Panc1 (cell line): ENCODE results near the gene C18orf32. TPM values are rescaled to one million over a fixed set of nuclear protein-coding genes. Genes with fewer than 3 reads are reported as not detected.
"Not testable (repeated sequence)": the region's sequence is repeated elsewhere in the genome, so short reads cannot be mapped to it uniquely, and the experiment has no call there.

Experiments used
- ATAC-seq: fragments of 200-7000 bp; cut with Tn5 transposase; 2 replicates; pipeline ENCODE4 v1.9.1; 2020; ENCODE audit warnings: mild to moderate bottlenecking, moderate library complexity
- BruUV-seq: library from RNA; stranded (reverse); fragments of 400-500 nt; replicated peaks from 2 replicates; lab custom pipeline; 2021; lab: Mats Ljungman, UMichigan
- CTCF ChIA-PET: fragments of 300-600 bp; sonication (Branson Sonifier 250); formaldehyde crosslinking; loops from one replicate; lab custom pipeline; 2022; ENCODE audit warnings: antibody characterized with exemption; lab: Charles Lee
- POLR2A ChIA-PET: fragments of 300-600 bp; sonication (Branson Sonifier 250); formaldehyde crosslinking; loops from one replicate; lab custom pipeline; 2022; ENCODE audit warnings: antibody characterized with exemption; lab: Charles Lee
- DNase-seq: peaks from one replicate; pipeline ENCODE4 v3.0.0-alpha.2; 2010; ENCODE audit warnings: low read depth, low spot score
- H3K27ac ChIP-seq: 2 replicates; pipeline ENCODE4 v1.5.1; 2011; ENCODE audit warnings: mild to moderate bottlenecking, low read length, inconsistent platforms
- H3K27me3 ChIP-seq: fragments of 200-500 bp; sonication (Bioruptor generic); 2 replicates; pipeline ENCODE4 v1.6.0; 2014; ENCODE audit warnings: low read length, inconsistent platforms; ENCODE audit not compliant: control insufficient read depth, insufficient read depth
- H3K36me3 ChIP-seq: fragments of 200-500 bp; sonication (Bioruptor generic); 2 replicates; pipeline ENCODE4 v1.5.1; 2014; ENCODE audit warnings: inconsistent platforms, mild to moderate bottlenecking, low read length, moderate library complexity; ENCODE audit not compliant: control insufficient read depth, insufficient read depth
- H3K4me1 ChIP-seq: 2 replicates; pipeline ENCODE4 v1.5.1; 2011; ENCODE audit warnings: inconsistent platforms, mild to moderate bottlenecking, low read length, moderate library complexity; ENCODE audit not compliant: control insufficient read depth, insufficient read depth
- H3K4me3 ChIP-seq, 2 experiments: 2 replicates each; pipeline ENCODE4 v1.5.1; 2011 to 2012; ENCODE audit warnings: low read depth in 2 of 2, low read length in 2 of 2, mild to moderate bottlenecking in 2 of 2, inconsistent platforms in 1 of 2, moderate library complexity in 1 of 2
- H3K9me3 ChIP-seq: fragments of 200-500 bp; sonication (Bioruptor generic); 2 replicates; pipeline ENCODE4 v1.5.1; 2014; ENCODE audit warnings: low read depth, mild to moderate bottlenecking, inconsistent platforms, low read length, moderate library complexity; ENCODE audit not compliant: control insufficient read depth, insufficient read depth
- CTCF ChIP-seq: fragments of 450-650 bp; IDR thresholded peaks from 2 replicates; pipeline ENCODE4 v1.5.1; 2017; ENCODE audit warnings: mild to moderate bottlenecking
- POLR2AphosphoS5 ChIP-seq: IDR thresholded peaks from 2 replicates; pipeline ENCODE4 v1.6.1; 2012; ENCODE audit warnings: mild to moderate bottlenecking, low read depth, low read length, moderate library complexity
- REST ChIP-seq, 2 experiments: IDR thresholded peaks; 2 replicates each; pipeline ENCODE4 v1.6.1; 2011 to 2012; ENCODE audit warnings: low read depth in 2 of 2, control low read depth in 1 of 2, low read length in 1 of 2, mild to moderate bottlenecking in 1 of 2, moderate library complexity in 1 of 2; ENCODE audit not compliant: insufficient read depth in 1 of 2
- SIN3A ChIP-seq: IDR thresholded peaks from 2 replicates; pipeline ENCODE4 v1.6.1; 2012; ENCODE audit warnings: low read depth, mild to moderate bottlenecking, low read length, moderate library complexity, borderline replicate concordance; ENCODE audit not compliant: insufficient read depth
- TCF7L2 ChIP-seq: IDR thresholded peaks from 2 replicates; pipeline ENCODE4 v1.6.1; 2011; ENCODE audit warnings: mild to moderate bottlenecking, low read depth, low read length, inconsistent platforms
- in situ Hi-C: cut with HindIII; loops from 2 replicates; pipeline ENCODE4 v1.10.0; 2016; ENCODE audit warnings: low sequenced_read_pairs, low pct_unique_long_range_greater_than_20kb
- intact Hi-C: fragments of 100-400 bp; cut with micrococcal nuclease; formaldehyde crosslinking; loops from one replicate; pipeline ENCODE4 v1.10.0; 2022; ENCODE audit not compliant: unreplicated experiment
- total RNA-seq: library from RNA; stranded (reverse); gene quantifications from one replicate; pipeline ENCODE4 v1.2.1, GENCODE V29; 2021; ENCODE audit not compliant: unreplicated experiment

C18orf32 gene
- total RNA-seq, 1 experiment from 2014 or later: 38.0 TPM

- CTCF ChIA-PET: interaction anchor here (0.7 kb wide), 1 partner anchor 201 kb away, joined by 3 read pairs; no protein-coding TSS in a partner anchor
- BruUV-seq: no TSS peak
- H3K27ac ChIP-seq: no peak overlapping the region
- H3K4me3 ChIP-seq: no peak overlapping the region
- ATAC-seq (no peak), DNase-seq (no peak)
- H3K4me1 ChIP-seq: no peaks in the 10 kb centered on the region; the same call in 1 of the 2 replicates
- no peaks in the 10 kb centered on the region for H3K27me3 ChIP-seq
- no peak for TF ChIP-seq SIN3A
- TF ChIP-seq REST (IDR thresholded peaks at IDR 0.05; ENCODE audit: insufficient read depth in 1 of 2, low read depth in 2 of 2, low read length in 1 of 2): no peak
- no peak for TF ChIP-seq CTCF
- TF ChIP-seq TCF7L2: no peak
- TF ChIP-seq POLR2AphosphoS5: no peak
- no peaks in the 10 kb centered on the region for H3K36me3 ChIP-seq
- in situ Hi-C loops (no loop called here), intact Hi-C loops (loop anchor here (10.0 kb wide), 1 partner anchor 250 kb away; no protein-coding TSS in a partner anchor)
- POLR2A ChIA-PET: no interaction called here
- H3K9me3 ChIP-seq: no peaks in the 10 kb centered on the region
Measured at GRCh38 chr18:49514577-49514976, 27.5 kb upstream of the C18orf32 start.

GRCh38 chr18:49512876-49513275 is 25.8 kb upstream of the C18orf32 start:
- intact Hi-C loops: loop anchor here (10.0 kb wide), 1 partner anchor 252 kb away; no protein-coding TSS in a partner anchor

GRCh38 chr18:49510393-49511115 is 23.5 kb upstream of the C18orf32 start:
- intact Hi-C loops (loop anchor here (1.0 to 10.0 kb wide), 2 partner anchors 254 to 348 kb away; no protein-coding TSS in a partner anchor), in situ Hi-C loops (no loop called here)
- no peaks in the 10 kb centered on the region for H3K9me3 ChIP-seq
- TF ChIP-seq CTCF: peak; percentile 79
- no peak for TF ChIP-seq TCF7L2
- TF ChIP-seq POLR2AphosphoS5: no peak
- no peaks in the 10 kb centered on the region for H3K4me1 ChIP-seq
- ChIA-PET POLR2A (no interaction called here), CTCF (interaction anchor here (0.6 to 1.2 kb wide), 2 partner anchors 33 to 348 kb away, joined by 3 to 9 read pairs; no protein-coding TSS in a partner anchor)
- BruUV-seq: no TSS peak
- ATAC-seq (peak; percentile 92), DNase-seq (no peak)
- H3K4me3 ChIP-seq: no peak overlapping the region
- H3K27ac ChIP-seq: no peak overlapping the region
- H3K27me3 ChIP-seq: no peaks in the 10 kb centered on the region
- no peaks in the 10 kb centered on the region for H3K36me3 ChIP-seq

More at GRCh38 chr18:49512876-49513275, 25.8 kb upstream of the C18orf32 start:
- H3K27ac ChIP-seq, H3K27me3 ChIP-seq, H3K9me3 ChIP-seq, H3K4me1 ChIP-seq, POLR2A ChIA-PET, in situ Hi-C loops, ATAC-seq, BruUV-seq, H3K4me3 ChIP-seq, CTCF ChIA-PET, DNase-seq, H3K36me3 ChIP-seq: not testable (repeated sequence)

GRCh38 chr18:49506438-49506837 is 19.4 kb upstream of the C18orf32 start:
- H3K9me3 ChIP-seq, H3K27ac ChIP-seq, H3K4me1 ChIP-seq, DNase-seq, CTCF ChIA-PET, H3K27me3 ChIP-seq, BruUV-seq, POLR2A ChIA-PET, H3K4me3 ChIP-seq, intact Hi-C loops, ATAC-seq, in situ Hi-C loops, H3K36me3 ChIP-seq: not testable (repeated sequence)
